GM10266 (cell line): ENCODE results near the gene POP4.

Experiments
- DNase-seq: peaks from one replicate; pipeline ENCODE4 v3.0.0; 2012; ENCODE audit errors: extremely low spot score
- TF ChIP-seq, protein P1 (sequence below): IDR thresholded peaks from 2 replicates; pipeline ENCODE4 v1.5.1; 2012; ENCODE audit warnings: mild to moderate bottlenecking, low read depth; ENCODE audit not compliant: control insufficient read depth, insufficient read depth; ENCODE audit errors: missing control alignments

Gene POP4

DNA sequence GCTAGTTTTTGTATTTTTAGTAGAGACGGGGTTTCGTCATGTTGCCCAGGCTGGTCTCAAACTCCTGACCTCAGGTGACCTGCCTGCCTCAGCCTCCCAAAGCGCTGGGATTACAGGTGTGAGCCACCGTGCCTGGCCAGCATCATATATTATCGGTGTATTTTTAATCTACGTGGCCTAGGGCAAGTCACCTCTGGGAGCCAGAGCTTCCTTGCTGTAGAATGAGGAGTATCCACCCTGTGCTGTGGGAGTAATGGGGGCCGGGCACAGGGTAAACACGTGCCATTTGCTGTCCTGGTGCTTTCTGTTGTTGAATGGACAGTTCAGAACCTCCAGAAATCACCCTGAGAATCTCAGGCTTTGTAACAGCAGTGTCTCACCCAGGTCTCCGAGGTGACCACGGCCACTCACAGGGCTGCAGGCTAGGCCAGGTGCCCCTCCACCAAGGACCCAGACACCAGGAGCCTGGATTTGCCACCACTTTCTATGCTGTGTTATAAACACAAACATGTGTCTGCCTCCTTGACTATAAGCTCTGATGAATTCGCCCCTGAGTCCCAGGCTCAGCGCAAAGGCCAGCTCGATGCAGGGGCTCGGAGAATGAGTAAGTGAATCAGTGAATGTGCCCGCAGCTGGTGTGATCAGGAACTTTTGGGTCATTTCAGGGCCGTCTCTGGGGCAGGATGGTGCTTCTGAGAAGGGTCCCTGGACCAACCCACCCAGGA is 22.7 kb downstream of the POP4 start:
- TF ChIP-seq, protein P1, sequence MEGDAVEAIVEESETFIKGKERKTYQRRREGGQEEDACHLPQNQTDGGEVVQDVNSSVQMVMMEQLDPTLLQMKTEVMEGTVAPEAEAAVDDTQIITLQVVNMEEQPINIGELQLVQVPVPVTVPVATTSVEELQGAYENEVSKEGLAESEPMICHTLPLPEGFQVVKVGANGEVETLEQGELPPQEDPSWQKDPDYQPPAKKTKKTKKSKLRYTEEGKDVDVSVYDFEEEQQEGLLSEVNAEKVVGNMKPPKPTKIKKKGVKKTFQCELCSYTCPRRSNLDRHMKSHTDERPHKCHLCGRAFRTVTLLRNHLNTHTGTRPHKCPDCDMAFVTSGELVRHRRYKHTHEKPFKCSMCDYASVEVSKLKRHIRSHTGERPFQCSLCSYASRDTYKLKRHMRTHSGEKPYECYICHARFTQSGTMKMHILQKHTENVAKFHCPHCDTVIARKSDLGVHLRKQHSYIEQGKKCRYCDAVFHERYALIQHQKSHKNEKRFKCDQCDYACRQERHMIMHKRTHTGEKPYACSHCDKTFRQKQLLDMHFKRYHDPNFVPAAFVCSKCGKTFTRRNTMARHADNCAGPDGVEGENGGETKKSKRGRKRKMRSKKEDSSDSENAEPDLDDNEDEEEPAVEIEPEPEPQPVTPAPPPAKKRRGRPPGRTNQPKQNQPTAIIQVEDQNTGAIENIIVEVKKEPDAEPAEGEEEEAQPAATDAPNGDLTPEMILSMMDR, result no peak
- no peak for DNase-seq

- DNase-seq, result no peak
- TF ChIP-seq, protein P1, result no peak
Measured at GRCh38 chr19:29629836-29630534, 23.9 kb downstream of the POP4 start.

DNA sequence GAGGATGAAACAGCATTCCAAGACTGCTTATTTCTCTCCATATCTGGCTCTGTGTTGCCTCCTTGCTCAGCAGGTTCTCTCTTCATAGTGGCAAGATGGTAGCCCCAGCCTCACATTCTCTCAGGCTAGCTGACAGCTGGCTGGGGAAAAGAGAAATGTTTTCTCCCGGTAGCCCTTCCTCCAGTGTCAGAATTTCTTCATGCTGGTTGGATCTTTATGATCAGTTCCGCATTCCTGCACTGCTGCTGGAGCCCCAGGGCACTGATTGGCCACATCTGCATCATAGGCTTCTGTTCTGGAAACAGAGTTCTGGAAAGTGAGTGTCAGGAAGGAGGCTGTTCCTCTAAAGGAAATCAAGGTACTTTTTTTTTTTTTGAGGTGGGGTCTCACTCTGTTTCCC is 24.6 kb downstream of the POP4 start:
- DNase-seq, result no peak
- TF ChIP-seq, protein P1, result no peak

- no peak for DNase-seq
- TF ChIP-seq, protein P1, result no peak
Measured at GRCh38 chr19:29631450-29631849, 25.4 kb downstream of the POP4 start.

- DNase-seq, result no peak
- TF ChIP-seq, protein P1, result no peak
Measured at GRCh38 chr19:29634002-29634401, 27.9 kb downstream of the POP4 start.

GRCh38 chr19:29634423-29635130 is 28.5 kb downstream of the POP4 start:
- TF ChIP-seq, protein P1, result no peak
- no peak for DNase-seq
